ENCODE data around the gene ENDOV.

DNA sequence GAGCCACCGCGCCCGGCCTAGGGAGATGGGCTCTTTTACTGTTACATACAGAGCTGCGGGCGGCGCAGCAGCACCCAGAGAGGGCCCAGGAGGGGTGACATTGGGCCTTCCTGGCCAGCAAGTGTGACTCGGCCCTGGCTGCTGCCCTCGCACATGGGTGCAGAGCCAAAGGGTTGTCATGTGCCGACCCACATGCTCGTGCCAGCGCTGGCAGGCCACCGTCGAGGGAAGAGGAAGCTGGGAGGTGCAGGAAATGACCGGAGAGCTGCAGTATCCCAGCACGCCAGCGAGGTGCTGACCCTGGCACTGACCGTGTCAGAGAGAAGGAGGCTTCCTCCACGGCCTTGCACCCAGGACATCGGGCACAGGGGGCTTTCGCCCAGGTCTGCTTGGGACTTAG is 8.0 kb downstream of the ENDOV start:
- TF ChIP-seq, protein P1, sequence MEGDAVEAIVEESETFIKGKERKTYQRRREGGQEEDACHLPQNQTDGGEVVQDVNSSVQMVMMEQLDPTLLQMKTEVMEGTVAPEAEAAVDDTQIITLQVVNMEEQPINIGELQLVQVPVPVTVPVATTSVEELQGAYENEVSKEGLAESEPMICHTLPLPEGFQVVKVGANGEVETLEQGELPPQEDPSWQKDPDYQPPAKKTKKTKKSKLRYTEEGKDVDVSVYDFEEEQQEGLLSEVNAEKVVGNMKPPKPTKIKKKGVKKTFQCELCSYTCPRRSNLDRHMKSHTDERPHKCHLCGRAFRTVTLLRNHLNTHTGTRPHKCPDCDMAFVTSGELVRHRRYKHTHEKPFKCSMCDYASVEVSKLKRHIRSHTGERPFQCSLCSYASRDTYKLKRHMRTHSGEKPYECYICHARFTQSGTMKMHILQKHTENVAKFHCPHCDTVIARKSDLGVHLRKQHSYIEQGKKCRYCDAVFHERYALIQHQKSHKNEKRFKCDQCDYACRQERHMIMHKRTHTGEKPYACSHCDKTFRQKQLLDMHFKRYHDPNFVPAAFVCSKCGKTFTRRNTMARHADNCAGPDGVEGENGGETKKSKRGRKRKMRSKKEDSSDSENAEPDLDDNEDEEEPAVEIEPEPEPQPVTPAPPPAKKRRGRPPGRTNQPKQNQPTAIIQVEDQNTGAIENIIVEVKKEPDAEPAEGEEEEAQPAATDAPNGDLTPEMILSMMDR (conservative IDR thresholded peaks at IDR 0.05; ENCODE audit: low read depth, low read length), result no peak
- TF ChIP-seq EZH2 (IDR thresholded peaks at IDR 0.05; ENCODE audit: borderline replicate concordance, low read depth, low read length, poor library complexity, severe bottlenecking), result no peak
